HG02973 (cell line): ENCODE data around the gene NTMT1.

Source experiments
- ATAC-seq: cut with Tn5 transposase; IDR thresholded peaks from one replicate; pipeline ENCODE4 v1.9.1; 2021; ENCODE audit warnings: moderate library complexity; ENCODE audit not compliant: unreplicated experiment

NTMT1 gene

GRCh38 chr9:129613520-129614175 is 12.3 kb upstream of the NTMT1 start:
- ATAC-seq = no peak

DNA sequence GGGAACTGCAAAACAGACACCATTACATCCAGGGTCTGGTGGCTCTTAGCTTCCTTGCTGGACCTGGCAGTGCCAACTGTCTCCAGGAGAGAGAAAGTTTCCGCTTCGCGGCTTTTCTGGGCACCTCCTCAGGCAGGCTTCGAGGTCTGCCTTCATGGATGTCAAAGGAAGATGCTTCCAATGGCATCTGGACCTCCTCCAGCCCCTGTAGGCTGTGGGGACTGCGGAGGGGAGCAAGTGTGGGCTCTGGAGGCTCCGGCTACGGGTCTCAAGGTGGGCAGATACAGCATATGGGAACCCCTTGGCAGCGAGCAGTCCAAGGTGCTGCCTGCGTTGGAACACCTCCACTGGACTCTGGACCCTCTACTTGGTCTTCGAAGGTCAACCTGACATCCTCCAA is 11.0 kb upstream of the NTMT1 start:
- ATAC-seq = no peak

- ATAC-seq = no peak
Measured at GRCh38 chr9:129615407-129616285, 10.3 kb upstream of the NTMT1 start.

DNA sequence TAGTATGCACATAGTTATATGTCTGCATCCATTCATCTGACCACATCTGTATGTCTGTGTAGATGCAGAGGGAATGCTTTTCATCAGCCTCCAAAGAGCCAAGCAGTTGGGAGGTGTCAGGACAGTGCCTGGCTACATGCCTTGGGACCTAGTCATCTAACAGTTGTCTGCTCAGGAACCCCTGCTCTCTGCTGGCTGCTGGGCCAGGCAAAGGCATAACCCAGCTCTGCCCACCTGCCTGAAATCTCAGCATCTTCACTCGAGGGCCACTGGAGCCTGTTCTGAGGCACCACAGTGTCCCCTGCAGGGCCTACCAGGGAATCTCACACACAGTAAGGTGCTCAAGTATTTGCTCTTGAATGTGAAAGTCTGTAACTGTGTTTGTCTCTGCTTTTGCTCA is 8.8 kb upstream of the NTMT1 start:
- ATAC-seq = no peak

- no peak for ATAC-seq
Measured at GRCh38 chr9:129619787-129620668, 5.9 kb upstream of the NTMT1 start.

DNA sequence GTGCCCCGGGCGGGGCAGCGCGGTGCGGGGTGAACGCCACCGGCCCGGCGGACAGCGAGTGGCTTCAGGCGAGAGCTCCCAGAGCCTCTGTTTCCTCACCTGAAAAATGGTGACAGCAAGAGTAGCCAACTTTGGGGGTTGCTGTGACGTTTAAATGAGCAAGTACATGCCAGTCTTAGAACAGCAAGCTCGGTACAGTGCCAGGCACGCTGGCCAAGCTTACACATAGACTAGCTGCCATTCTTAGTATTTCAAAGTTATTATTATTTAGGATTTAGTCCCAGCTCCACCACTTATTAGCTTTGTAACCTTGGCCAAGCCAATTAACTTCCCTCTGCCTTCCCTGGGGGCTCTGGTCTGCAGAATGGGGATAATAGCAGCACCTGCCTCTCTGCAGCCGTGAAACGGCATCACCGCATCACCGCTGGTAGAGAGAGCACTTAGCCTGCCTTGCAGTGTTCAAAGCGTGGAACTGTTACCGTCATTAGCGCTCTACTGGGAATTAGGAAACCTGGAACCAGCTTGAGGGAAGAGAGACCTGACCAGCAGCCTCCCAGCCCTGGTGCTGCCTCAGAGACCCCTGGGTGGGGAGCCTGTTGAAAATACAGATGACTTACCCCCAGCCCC is 5.2 kb upstream of the NTMT1 start, which contains the start of gene C9orf50:
C9orf50 (minus strand) TSS at position 433 of the 627 bp plus-strand sequence. CDS start 527 bp downstream, outside the sequence.
- ATAC-seq = no peak

DNA sequence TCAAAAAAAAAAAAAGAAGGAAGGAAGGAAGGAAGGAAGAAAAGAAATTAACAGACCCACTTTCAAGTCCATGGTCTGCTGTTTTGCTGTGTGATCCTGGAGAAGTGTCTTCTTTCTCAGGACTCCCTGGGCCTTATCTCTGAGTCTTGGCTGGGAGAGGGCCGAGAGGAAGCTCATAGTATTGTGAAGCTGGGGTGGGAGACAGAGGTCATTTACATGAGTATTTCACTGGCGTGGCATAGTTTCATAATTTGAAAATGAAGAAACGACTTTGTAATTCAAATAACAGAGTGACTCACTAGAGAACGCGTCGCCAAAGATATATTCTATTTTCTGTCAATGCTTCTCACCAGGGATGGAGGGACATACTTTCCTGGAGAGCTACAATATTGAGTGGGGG is 2.6 kb upstream of the NTMT1 start:
- ATAC-seq = no peak

GRCh38 chr9:129624168-129624759 is 1.7 kb upstream of the NTMT1 start:
- ATAC-seq = no peak

GRCh38 chr9:129624947-129625346 is 1.0 kb upstream of the NTMT1 start:
- ATAC-seq = no peak

GRCh38 chr9:129626625-129627284 is 792 bp downstream of the NTMT1 start:
- peak; percentile 26 for ATAC-seq

GRCh38 chr9:129627556-129628440 is 1.8 kb downstream of the NTMT1 start:
- ATAC-seq = no peak

DNA sequence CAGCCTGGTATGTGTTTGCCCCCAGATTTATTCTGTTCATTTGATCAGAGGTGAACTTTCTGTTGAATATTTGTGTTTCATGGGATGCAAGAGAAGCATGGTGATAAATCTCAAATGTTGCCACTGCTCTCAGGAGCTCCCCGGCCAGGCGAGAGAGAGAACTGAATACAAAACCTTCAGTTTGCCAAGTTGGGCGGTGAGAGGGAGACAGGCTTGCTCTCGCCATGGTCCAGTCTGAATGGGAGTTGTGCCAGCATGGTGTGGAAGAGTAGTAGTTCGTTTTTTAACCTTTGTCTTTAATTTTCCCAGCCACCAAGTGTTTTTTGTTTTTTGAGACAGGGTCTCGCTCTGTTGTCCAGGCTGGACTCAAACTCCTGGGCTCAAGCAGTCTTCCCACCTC is 2.7 kb downstream of the NTMT1 start:
- ATAC-seq = no peak

- no peak for ATAC-seq
Measured at GRCh38 chr9:129629251-129629820, 3.4 kb downstream of the NTMT1 start.

DNA sequence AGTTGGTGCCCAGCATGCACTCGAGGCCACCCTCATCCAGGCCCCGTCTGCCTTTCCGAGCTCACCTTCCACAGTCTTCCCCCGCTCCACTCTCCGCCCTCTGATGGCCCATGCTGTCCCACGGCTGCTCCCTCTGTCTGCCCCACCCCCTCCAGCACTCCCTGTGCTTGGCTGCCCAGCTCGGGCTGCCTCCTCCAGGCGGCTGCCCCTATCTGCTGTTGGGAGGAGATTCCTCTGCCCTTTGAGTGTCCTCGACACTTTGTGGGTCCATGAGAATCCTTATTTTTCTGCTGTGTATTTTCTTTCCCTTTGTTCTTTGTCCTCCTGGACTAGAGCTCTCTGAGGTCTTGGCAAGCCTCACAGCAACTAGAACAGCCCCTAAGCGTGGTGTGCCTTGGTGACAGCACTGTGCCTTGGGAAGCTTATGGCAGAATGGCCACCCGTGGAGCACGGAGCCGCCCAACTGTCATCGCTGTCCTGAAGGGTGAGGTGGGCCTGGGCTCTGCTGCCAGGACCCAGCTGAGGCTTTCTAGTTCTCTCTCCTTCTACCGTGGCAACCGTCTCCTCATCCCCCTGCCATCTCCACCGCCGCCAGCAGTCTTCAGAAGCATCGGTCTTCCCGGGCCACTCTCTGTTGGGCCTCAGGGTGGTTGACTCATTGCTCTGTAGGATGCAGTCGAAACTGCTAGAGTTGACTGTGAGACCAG is 5.2 kb downstream of the NTMT1 start:
- no peak for ATAC-seq

GRCh38 chr9:129631674-129632129 is 5.7 kb downstream of the NTMT1 start:
- ATAC-seq = no peak

GRCh38 chr9:129632460-129632859 is 6.5 kb downstream of the NTMT1 start:
- no peak for ATAC-seq

GRCh38 chr9:129633207-129633606 is 7.2 kb downstream of the NTMT1 start:
- ATAC-seq = no peak

- no peak for ATAC-seq
Measured at GRCh38 chr9:129633848-129634247, 7.9 kb downstream of the NTMT1 start.
